CD4-positive, alpha-beta T cell treated with Interleukin-12 subunit alpha and Interleukin-12 subunit beta, for 1 hour (primary cell): ENCODE results near the gene AGK.
"Not testable (repeated sequence)": the region's sequence is repeated elsewhere in the genome, so short reads cannot be mapped to it uniquely, and the experiment has no call there.

ENCODE experiments used
- DNase-seq: peaks from one replicate; pipeline ENCODE4 v3.0.0-alpha.2; 2020

Gene AGK

GRCh38 chr7:141588912-141589311, 37.7 kb downstream of the AGK start:
- DNase-seq, result no peak

- no peak for DNase-seq
These were observed 38.9 kb downstream of the AGK start for GRCh38 chr7:141590071-141590470.

- no peak for DNase-seq
These were observed 39.5 kb downstream of the AGK start for GRCh38 chr7:141590666-141591065.

GRCh38 chr7:141593134-141593533, 41.9 kb downstream of the AGK start:
- DNase-seq, result no peak

GRCh38 chr7:141597966-141598365, 46.8 kb downstream of the AGK start:
- DNase-seq, result no peak

- no peak for DNase-seq
These were observed 47.2 kb downstream of the AGK start for GRCh38 chr7:141598408-141598807.

- no peak for DNase-seq
These were observed 49.2 kb downstream of the AGK start for GRCh38 chr7:141600168-141601006.

- no peak for DNase-seq
These were observed 58.4 kb downstream of the AGK start for GRCh38 chr7:141609576-141609975.

GRCh38 chr7:141610671-141611070, 59.5 kb downstream of the AGK start:
- no peak for DNase-seq

- no peak for DNase-seq
These were observed 61.7 kb downstream of the AGK start for GRCh38 chr7:141612861-141613260.

GRCh38 chr7:141617280-141617679, 66.1 kb downstream of the AGK start:
- no peak for DNase-seq

- DNase-seq, result no peak
These were observed 68.5 kb downstream of the AGK start for GRCh38 chr7:141619745-141620144.

- no peak for DNase-seq
These were observed 73.6 kb downstream of the AGK start for GRCh38 chr7:141624763-141625162.

GRCh38 chr7:141630621-141631020, 79.4 kb downstream of the AGK start:
- no peak for DNase-seq

GRCh38 chr7:141631525-141631924, 80.3 kb downstream of the AGK start:
- no peak for DNase-seq

- DNase-seq, result no peak
These were observed 82.9 kb downstream of the AGK start for GRCh38 chr7:141634065-141634464.

GRCh38 chr7:141636053-141636452, 84.8 kb downstream of the AGK start:
- DNase-seq, result no peak

- DNase-seq, result no peak
These were observed 89.1 kb downstream of the AGK start for GRCh38 chr7:141640239-141640840.

GRCh38 chr7:141641876-141642275, 90.7 kb downstream of the AGK start:
- DNase-seq, result no peak

GRCh38 chr7:141645188-141645587, 94.0 kb downstream of the AGK start:
- DNase-seq, result no peak

GRCh38 chr7:141646826-141647480, 95.7 kb downstream of the AGK start:
- no peak for DNase-seq

GRCh38 chr7:141647701-141648100, 96.5 kb downstream of the AGK start:
- not testable (repeated sequence) for DNase-seq

GRCh38 chr7:141648276-141649114, 97.3 kb downstream of the AGK start:
- DNase-seq, result no peak
